Measurements from ENCODE around the gene GRAMD4. TPM values are rescaled to one million over a fixed set of nuclear protein-coding genes. Genes with fewer than 3 reads are reported as not detected.
A peak's percentile ranks its signal among the peaks of the same experiment; 100 is the strongest.

The GRAMD4 gene
- total and polyA plus RNA-seq, 12 donors, result 29.3 to 143 (median 63.9) TPM

DNA sequence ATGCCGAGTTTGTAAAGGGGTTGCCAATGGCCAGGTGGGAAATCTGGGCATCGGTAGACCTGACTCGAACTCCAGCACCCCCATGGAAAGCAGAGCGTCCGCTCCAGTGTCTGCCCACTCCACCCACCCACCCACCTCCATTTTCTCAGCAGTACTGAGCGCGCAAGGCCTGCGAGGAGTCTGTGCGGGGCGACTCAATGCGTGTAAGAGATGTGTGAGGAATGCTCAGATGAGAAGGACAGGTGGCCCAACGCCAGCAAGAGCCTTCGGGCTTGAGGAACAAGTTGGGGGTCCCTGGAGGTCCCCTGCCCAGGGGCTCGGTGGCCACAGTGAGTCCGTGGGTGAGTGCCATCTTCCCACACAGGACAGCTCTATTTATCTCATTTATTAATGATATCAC lies 67.3 kb downstream of the GRAMD4 start:
- ATAC-seq, result no peak
- no peaks in the 10 kb centered on the region for H3K27me3 ChIP-seq
- intact Hi-C loops (cut with DNase I), result loop anchor here in 7 of 10 donors (5.0 to 10.0 kb wide), 5 partner anchors 40 to 333 kb away; no protein-coding TSS in a partner anchor
- peaks cover 0 to 82% (median 37%) of the 10 kb centered on the region in 9 donors for H3K36me3 ChIP-seq
- no peaks in the 10 kb centered on the region for H3K9me3 ChIP-seq
- H3K4me3 ChIP-seq, result no peak overlapping the region
- peak in 1 of 2 donors; percentile 14 for DNase-seq
- WGBS, 2 donors, result 77 to 83% methylated on average over 15 of the region's 15 CpGs
- peaks cover 25 to 72% (median 55%) of the 10 kb centered on the region in 9 donors for H3K4me1 ChIP-seq
- TF ChIP-seq, protein P1, sequence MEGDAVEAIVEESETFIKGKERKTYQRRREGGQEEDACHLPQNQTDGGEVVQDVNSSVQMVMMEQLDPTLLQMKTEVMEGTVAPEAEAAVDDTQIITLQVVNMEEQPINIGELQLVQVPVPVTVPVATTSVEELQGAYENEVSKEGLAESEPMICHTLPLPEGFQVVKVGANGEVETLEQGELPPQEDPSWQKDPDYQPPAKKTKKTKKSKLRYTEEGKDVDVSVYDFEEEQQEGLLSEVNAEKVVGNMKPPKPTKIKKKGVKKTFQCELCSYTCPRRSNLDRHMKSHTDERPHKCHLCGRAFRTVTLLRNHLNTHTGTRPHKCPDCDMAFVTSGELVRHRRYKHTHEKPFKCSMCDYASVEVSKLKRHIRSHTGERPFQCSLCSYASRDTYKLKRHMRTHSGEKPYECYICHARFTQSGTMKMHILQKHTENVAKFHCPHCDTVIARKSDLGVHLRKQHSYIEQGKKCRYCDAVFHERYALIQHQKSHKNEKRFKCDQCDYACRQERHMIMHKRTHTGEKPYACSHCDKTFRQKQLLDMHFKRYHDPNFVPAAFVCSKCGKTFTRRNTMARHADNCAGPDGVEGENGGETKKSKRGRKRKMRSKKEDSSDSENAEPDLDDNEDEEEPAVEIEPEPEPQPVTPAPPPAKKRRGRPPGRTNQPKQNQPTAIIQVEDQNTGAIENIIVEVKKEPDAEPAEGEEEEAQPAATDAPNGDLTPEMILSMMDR (IDR thresholded peaks at IDR 0.05), result no peak
- H3K27ac ChIP-seq, result peak overlapping the region; percentile 10 to 91 (median 82)

DNA sequence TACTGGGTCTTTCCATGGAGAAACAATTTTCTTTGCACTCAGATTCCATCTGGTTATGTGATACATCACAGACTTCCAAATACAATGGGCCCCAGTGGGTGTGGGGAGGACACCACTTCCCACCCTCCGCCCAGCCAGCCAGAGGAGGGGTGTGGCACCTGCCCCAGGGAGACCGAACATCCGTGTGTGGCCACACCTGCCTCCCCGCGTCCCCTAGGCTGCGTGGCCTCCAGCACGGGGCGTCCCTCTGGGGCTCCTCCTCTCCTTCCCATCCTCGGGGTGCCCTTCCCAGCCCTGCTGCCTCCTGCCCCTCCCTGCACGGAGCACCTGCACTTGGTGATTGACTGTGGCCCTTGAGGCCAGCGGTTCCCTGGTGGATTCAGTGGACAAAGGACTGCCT lies 68.8 kb downstream of the GRAMD4 start:
- 58 to 62% methylated on average over 11 of the region's 11 CpGs for WGBS, 2 donors
- Histone ChIP-seq H3K4me3 (no peak overlapping the region), H3K27ac (peak overlapping the region in 9 of 10 donors; percentile 38 to 91 (median 73)), H3K9me3 (no peaks in the 10 kb centered on the region), H3K36me3 (peaks cover 0 to 90% (median 45%) of the 10 kb centered on the region in 9 donors), H3K27me3 (no peaks in the 10 kb centered on the region), H3K4me1 (peaks cover 25 to 61% (median 52%) of the 10 kb centered on the region in 9 donors)
- DNase-seq (peak; percentile 74 to 76), ATAC-seq (peak; percentile 47 to 87 (median 60))
- intact Hi-C loops (cut with DNase I), result loop anchor here in 7 of 10 donors (5.0 to 10.0 kb wide), 5 partner anchors 38 to 334 kb away; no protein-coding TSS in a partner anchor
- TF ChIP-seq, protein P1 (IDR thresholded peaks at IDR 0.05), result no peak

DNA sequence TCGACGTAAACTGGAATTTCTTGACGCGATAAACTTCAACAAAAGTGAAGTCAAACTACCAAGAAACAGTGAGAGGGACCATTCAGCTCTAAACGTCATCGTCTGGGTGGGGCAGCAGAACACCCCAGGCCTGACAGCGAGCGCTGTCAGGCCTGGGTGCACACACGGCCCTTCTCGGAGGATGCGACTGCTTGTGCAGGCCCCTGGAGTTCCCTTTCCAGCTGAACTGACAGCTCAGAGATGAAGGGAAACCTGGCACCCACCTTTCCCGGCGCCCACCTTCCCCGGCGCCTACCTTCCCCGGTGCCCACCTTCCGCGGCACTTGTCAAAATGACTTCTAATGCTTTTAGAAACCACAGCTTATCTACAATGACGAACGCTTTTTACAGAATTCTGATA lies 70.0 kb downstream of the GRAMD4 start:
- intact Hi-C loops (cut with DNase I), result loop anchor here in 1 of 10 donors (5.0 kb wide), 1 partner anchor 37 kb away; no protein-coding TSS in a partner anchor
- DNase-seq, result no peak
- TF ChIP-seq, protein P1 (IDR thresholded peaks at IDR 0.05), result no peak
- peaks cover 22 to 49% (median 41%) of the 10 kb centered on the region in 9 donors for H3K4me1 ChIP-seq
- no peaks in the 10 kb centered on the region for H3K27me3 ChIP-seq
- peak overlapping the region in 4 of 10 donors; percentile 64 to 86 (median 78) for H3K27ac ChIP-seq
- H3K36me3 ChIP-seq, result peaks cover under 1 to 100% (median 55%) of the 10 kb centered on the region in 9 donors
- WGBS, 2 donors, result 92 to 93% methylated on average over 20 of the region's 20 CpGs
- ATAC-seq, result no peak
- no peaks in the 10 kb centered on the region for H3K9me3 ChIP-seq
- H3K4me3 ChIP-seq, result no peak overlapping the region

DNA sequence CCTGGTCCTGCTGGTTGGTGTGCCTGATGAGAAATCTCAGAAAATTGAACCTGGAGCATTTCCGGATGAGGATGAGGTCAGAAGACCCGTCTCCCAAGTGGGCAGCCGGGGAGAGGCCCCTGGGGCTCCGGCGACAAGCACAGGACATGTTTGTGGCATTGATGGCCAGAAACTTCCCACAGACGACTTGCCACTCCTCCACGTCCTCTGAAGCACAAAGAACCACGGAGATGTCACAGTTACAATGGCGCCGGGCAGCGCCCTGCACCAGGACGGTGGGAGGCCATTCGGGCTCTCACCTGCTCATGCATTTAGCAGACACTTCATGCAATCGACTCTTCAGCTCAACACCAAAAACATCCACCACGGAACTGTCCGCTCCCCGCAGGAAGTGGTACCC lies 71.4 kb downstream of the GRAMD4 start:
- TF ChIP-seq, protein P1 (IDR thresholded peaks at IDR 0.05), result no peak

More for the DNA sequence above, 71.4 kb downstream of the GRAMD4 start:
- DNase-seq (no peak), ATAC-seq (no peak)
- Histone ChIP-seq H3K4me1 (peaks cover 7 to 35% (median 26%) of the 10 kb centered on the region in 9 donors), H3K4me3 (no peak overlapping the region), H3K36me3 (peaks cover 7 to 100% (median 68%) of the 10 kb centered on the region in 9 donors), H3K9me3 (no peaks in the 10 kb centered on the region), H3K27me3 (no peaks in the 10 kb centered on the region), H3K27ac (no peak overlapping the region)
- intact Hi-C loops (cut with DNase I), result loop anchor here in 1 of 10 donors (5.0 kb wide), 1 partner anchor 36 kb away; no protein-coding TSS in a partner anchor
- WGBS, 2 donors, result 87 to 94% methylated on average over 17 of the region's 17 CpGs
